HepG2 (cell line): ENCODE results near the gene TASP1. TPM values are rescaled to one million over a fixed set of nuclear protein-coding genes. Genes with fewer than 3 reads are reported as not detected.
A peak's percentile ranks its signal among the peaks of the same experiment; 100 is the strongest.

Source experiments
- BCL6 ChIP-seq: IDR thresholded peaks from 2 replicates; pipeline ENCODE4 v1.6.1; 2016; ENCODE audit warnings: missing genetic modification reagents, missing compliant biosample characterization
- CSRNP2 ChIP-seq: sonication (generic); formaldehyde crosslinking; conservative IDR thresholded peaks from 2 replicates; pipeline ENCODE4 v1.8.0; 2022; ENCODE audit warnings: low read depth, missing genetic modification reagents
- KDM5A ChIP-seq: fragments of 200-600 bp; sonication (generic); IDR thresholded peaks from 2 replicates; pipeline ENCODE4 v1.7.0; 2018; ENCODE audit warnings: antibody characterized with exemption, mild to moderate bottlenecking, low read length, borderline replicate concordance
- KLF11 ChIP-seq: IDR thresholded peaks from 2 replicates; pipeline ENCODE4 v1.6.1; 2016; ENCODE audit warnings: missing compliant biosample characterization
- LCORL ChIP-seq, 2 experiments: fragments of 450-650 bp in 1 of 2; sonication (generic) in 1 of 2; formaldehyde crosslinking in 1 of 2; IDR thresholded peaks; 2 replicates each; pipeline versions ENCODE4 v1.5.0 to v1.6.1; 2017 to 2020; ENCODE audit warnings: antibody characterized with exemption in 1 of 2, missing genetic modification reagents in 1 of 2
- MEIS1 ChIP-seq: sonication (generic); formaldehyde crosslinking; IDR thresholded peaks from 2 replicates; pipeline ENCODE4 v1.9.0; 2021; ENCODE audit warnings: mild to moderate bottlenecking, missing genetic modification reagents, moderate library complexity, borderline replicate concordance
- MTF1 ChIP-seq: sonication (generic); formaldehyde crosslinking; IDR thresholded peaks from 2 replicates; pipeline ENCODE4 v1.5.0; 2020; ENCODE audit warnings: missing genetic modification reagents
- NFIB ChIP-seq: sonication (generic); formaldehyde crosslinking; IDR thresholded peaks from 2 replicates; pipeline ENCODE4 v1.9.0; 2021; ENCODE audit warnings: missing genetic modification reagents, mild to moderate bottlenecking, borderline replicate concordance
- NR2C2 ChIP-seq: sonication (generic); formaldehyde crosslinking; IDR thresholded peaks from 2 replicates; pipeline ENCODE4 v1.4.0; 2020; ENCODE audit warnings: missing genetic modification reagents, mild to moderate bottlenecking, moderate library complexity, borderline replicate concordance
- NR2F1 ChIP-seq, 2 experiments: fragments of 450-650 bp in 1 of 2; formaldehyde crosslinking in 1 of 2; IDR thresholded peaks; 2 replicates each; pipeline versions ENCODE4 v1.5.0 to v1.6.1; 2016 to 2020; ENCODE audit warnings: mild to moderate bottlenecking in 1 of 2, missing compliant biosample characterization in 1 of 2, missing genetic modification reagents in 1 of 2, moderate library complexity in 1 of 2
- PAWR ChIP-seq: sonication (generic); formaldehyde crosslinking; IDR thresholded peaks from 2 replicates; pipeline ENCODE4 v1.4.0; 2020; ENCODE audit warnings: missing genetic modification reagents, mild to moderate bottlenecking, borderline replicate concordance
- TCF7 ChIP-seq: sonication (generic); IDR thresholded peaks from 2 replicates; pipeline ENCODE4 v1.6.1; 2016; ENCODE audit warnings: antibody characterized with exemption, low read depth
- TRIM24 ChIP-seq: sonication (generic); formaldehyde crosslinking; IDR thresholded peaks from 2 replicates; pipeline ENCODE4 v1.8.0; 2022; ENCODE audit warnings: mild to moderate bottlenecking, missing genetic modification reagents
- TSC22D2 ChIP-seq: sonication (generic); formaldehyde crosslinking; IDR thresholded peaks from 2 replicates; pipeline ENCODE4 v1.5.1; 2020; ENCODE audit warnings: missing genetic modification reagents, mild to moderate bottlenecking, borderline replicate concordance
- ZBTB37 ChIP-seq: sonication (generic); formaldehyde crosslinking; IDR thresholded peaks from 2 replicates; pipeline ENCODE4 v1.4.0; 2020; ENCODE audit warnings: mild to moderate bottlenecking, missing genetic modification reagents
- ZBTB7A ChIP-seq: sonication (generic); formaldehyde crosslinking; IDR thresholded peaks from 2 replicates; pipeline ENCODE4 v1.8.0; 2022; ENCODE audit warnings: mild to moderate bottlenecking, missing genetic modification reagents
- ZC3H4 ChIP-seq: sonication (generic); formaldehyde crosslinking; IDR thresholded peaks from 2 replicates; pipeline ENCODE4 v1.4.0; 2020; ENCODE audit warnings: missing genetic modification reagents, borderline replicate concordance
- ZNF383 ChIP-seq: sonication (generic); formaldehyde crosslinking; IDR thresholded peaks from 2 replicates; pipeline ENCODE4 v1.4.0; 2020; ENCODE audit warnings: missing genetic modification reagents, mild to moderate bottlenecking, borderline replicate concordance
- ZNF552 ChIP-seq: sonication (generic); formaldehyde crosslinking; IDR thresholded peaks from 2 replicates; pipeline ENCODE4 v1.9.0; 2022; ENCODE audit warnings: missing genetic modification reagents, mild to moderate bottlenecking, borderline replicate concordance
- ZNF687 ChIP-seq: sonication (generic); formaldehyde crosslinking; IDR thresholded peaks from 2 replicates; pipeline ENCODE4 v1.5.1; 2020; ENCODE audit warnings: mild to moderate bottlenecking, missing genetic modification reagents, moderate library complexity
- ZNF777 ChIP-seq: sonication (generic); formaldehyde crosslinking; IDR thresholded peaks from 2 replicates; pipeline ENCODE4 v1.4.0; 2020; ENCODE audit warnings: missing genetic modification reagents
- polyA plus RNA-seq, 8 experiments: library from polyadenylated mRNA; depleted of rRNA in 3 of 8; stranded (reverse) in 7 of 8; unstranded in 1 of 8; fragments of >200 nt; fragmentation: Illumina TruSeq in 4 of 8; extraction: Trizol in 4 of 8; gene quantifications; 2 replicates each; pipeline versions ENCODE4 v1.2.1 to v1.2.3, GENCODE V29; 2011 to 2016; ENCODE audit warnings: low read depth in 4 of 8, missing spikeins in 1 of 8, mixed read lengths in 1 of 8; ENCODE audit not compliant: insufficient read depth in 1 of 8
- total RNA-seq, 5 experiments: library from RNA; depleted of rRNA; stranded (reverse); fragments of >200 nt; fragmentation: Illumina TruSeq; extraction: Trizol; gene quantifications; 2 replicates each; pipeline ENCODE4 v1.2.3, GENCODE V29; 2016; ENCODE audit warnings: low read depth in 1 of 5

TASP1 gene
- total and polyA plus RNA-seq, 2 of the 13 experiments (the other 11 are each of a cell fraction or from before 2014, with no cell fraction given), result 10.0 to 25.2 TPM

- 0 out of 2 replicates have a peak, but pooled peaks have one; percentile 59 for TF ChIP-seq NR2C2 (CRISPR knock-in tag)
- no peak for TF ChIP-seq CSRNP2
- TF ChIP-seq PAWR, result no peak
- no peak for TF ChIP-seq ZBTB7A (CRISPR knock-in tag)
- TF ChIP-seq BCL6, result peak; percentile 69; the same call in 1 of the 2 replicates
- TF ChIP-seq ZNF777, result no peak
- no peak for TF ChIP-seq TCF7
- TF ChIP-seq MEIS1, result 0 out of 2 replicates have a peak, but pooled peaks have one; percentile 61
- TF ChIP-seq NFIB (CRISPR knock-in tag), result no peak
- TF ChIP-seq TRIM24 (CRISPR knock-in tag), result no peak
- no peak for TF ChIP-seq ZBTB37
- no peak for TF ChIP-seq ZNF552
- TF ChIP-seq NR2F1 (CRISPR knock-in tag; IDR thresholded peaks at IDR 0.05), result peak; percentile 5 to 30; a peak in 1 of 4 replicates
- no peak for TF ChIP-seq MTF1 (CRISPR knock-in tag)
- no peak for TF ChIP-seq KLF11 (CRISPR knock-in tag)
- TF ChIP-seq ZNF687 (CRISPR knock-in tag), result no peak
- no peak for TF ChIP-seq TSC22D2
- no peak for TF ChIP-seq LCORL (IDR thresholded peaks at IDR 0.05)
- TF ChIP-seq LCORL (CRISPR knock-in tag; IDR thresholded peaks at IDR 0.05), result 0 out of 2 replicates have a peak, but pooled peaks have one; percentile 42
- no peak for TF ChIP-seq ZNF383
- TF ChIP-seq ZC3H4 (CRISPR knock-in tag), result no peak
- TF ChIP-seq KDM5A, result no peak; the same call in 1 of the 2 replicates
These were observed 214.4 kb downstream of the TASP1 start (continued) for GRCh38 chr20:13424174-13424833.
